ENCODE data around the gene SOD1. TPM values are rescaled to one million over a fixed set of nuclear protein-coding genes. Genes with fewer than 3 reads are reported as not detected.

The SOD1 gene
- total RNA-seq, result 100 to 1,000 TPM in 4 of 6 donors, 10 to 100 TPM in 2; 35.6 to 158 (median 128) TPM

GRCh38 chr21:31659536-31660258, at the start of gene SOD1:
SOD1 (plus strand) TSS chr21:31659693; CDS start chr21:31659770, 77 bp downstream.
- 1 to 2% methylated on average over 18 to 33 of the region's 87 CpGs for WGBS, 2 donors
- Histone ChIP-seq H3K4me3 (peak within 1 kb of the TSS; percentile 64 to 95 (median 76)), H3K27ac (peak within 1 kb of the TSS; percentile 86 to 92 (median 90)), H3K9me3 (no peaks in the 10 kb centered on the region), H3K27me3 (no peaks in the 10 kb centered on the region), H3K4me1 (peaks cover 15 to 28% (median 16%) of the 10 kb centered on the region in 4 donors), H3K36me3 (peaks cover 0 to 12% (median 3%) of the 10 kb centered on the region in 4 donors)
- peak; percentile 94 to 98 for DNase-seq
- TF ChIP-seq EP300 (IDR thresholded peaks at IDR 0.05) (no peak), POLR2A (IDR thresholded peaks at IDR 0.05) (peak in 3 of 4 donors; percentile 82 to 93 (median 93)), CTCF (IDR thresholded peaks at IDR 0.05) (peak in 4 of 6 experiments; percentile 17 to 53 (median 40)), POLR2AphosphoS5 (IDR thresholded peaks at IDR 0.05) (peak; percentile 88 to 99)
- ATAC-seq (ENCODE audit: low FRiP score in 2 of 2), result peak; percentile 97 to 99

- Histone ChIP-seq H3K4me1 (no peaks in the 10 kb centered on the region), H3K9me3 (no peaks in the 10 kb centered on the region), H3K36me3 (no peaks in the 10 kb centered on the region), H3K4me3 (no peak overlapping the region), H3K27me3 (no peaks in the 10 kb centered on the region), H3K27ac (no peak overlapping the region)
- WGBS, 2 donors, result 90 to 91% methylated on average over 7 of the region's 7 CpGs
- DNase-seq, result no peak
- ATAC-seq (ENCODE audit: low FRiP score in 2 of 2), result no peak
- TF ChIP-seq CTCF (IDR thresholded peaks at IDR 0.05), result no peak
- no peak for TF ChIP-seq POLR2A (IDR thresholded peaks at IDR 0.05)
- no peak for TF ChIP-seq EP300 (IDR thresholded peaks at IDR 0.05)
- no peak for TF ChIP-seq POLR2AphosphoS5 (IDR thresholded peaks at IDR 0.05)
Measured at GRCh38 chr21:31611445-31611844, 48.0 kb upstream of the SOD1 start.

GRCh38 chr21:31612894-31613785, 46.4 kb upstream of the SOD1 start:
- H3K36me3 ChIP-seq, result no peaks in the 10 kb centered on the region
- peak in 1 of 2 donors; percentile 62 for ATAC-seq (ENCODE audit: low FRiP score in 2 of 2)
- peak; percentile 9 to 24 for DNase-seq
- WGBS, 2 donors, result 47 to 56% methylated on average over 22 of the region's 22 CpGs
- no peaks in the 10 kb centered on the region for H3K9me3 ChIP-seq
- no peak overlapping the region for H3K27ac ChIP-seq
- no peaks in the 10 kb centered on the region for H3K27me3 ChIP-seq
- no peak for TF ChIP-seq POLR2AphosphoS5 (IDR thresholded peaks at IDR 0.05)
- TF ChIP-seq POLR2A (IDR thresholded peaks at IDR 0.05), result no peak
- no peak for TF ChIP-seq EP300 (IDR thresholded peaks at IDR 0.05)
- no peak for TF ChIP-seq CTCF (IDR thresholded peaks at IDR 0.05)
- H3K4me3 ChIP-seq, result no peak overlapping the region
- H3K4me1 ChIP-seq, result no peaks in the 10 kb centered on the region

- Histone ChIP-seq H3K4me3 (no peak overlapping the region), H3K36me3 (no peaks in the 10 kb centered on the region), H3K27ac (no peak overlapping the region), H3K4me1 (no peaks in the 10 kb centered on the region), H3K27me3 (no peaks in the 10 kb centered on the region), H3K9me3 (no peaks in the 10 kb centered on the region)
- no peak for ATAC-seq (ENCODE audit: low FRiP score in 2 of 2)
- no peak for DNase-seq
- TF ChIP-seq POLR2A (IDR thresholded peaks at IDR 0.05), result no peak
- TF ChIP-seq CTCF (IDR thresholded peaks at IDR 0.05), result no peak
- no peak for TF ChIP-seq EP300 (IDR thresholded peaks at IDR 0.05)
- no peak for TF ChIP-seq POLR2AphosphoS5 (IDR thresholded peaks at IDR 0.05)
- WGBS, 2 donors, result 13 to 50% methylated on average over 1 of the region's 1 CpG
Measured at GRCh38 chr21:31614705-31615104, 44.8 kb upstream of the SOD1 start.
